SK-N-SH (cell line): ENCODE results near the gene CIP2A.

ENCODE experiments used
- EZH2phosphoT487 ChIP-seq: fragments of 200-600 bp; sonication (generic); IDR thresholded peaks from 2 replicates; pipeline ENCODE4 v1.6.1; 2017; ENCODE audit warnings: low read depth, mixed run types, mild to moderate bottlenecking, antibody characterized with exemption, moderate library complexity, borderline replicate concordance
- NRF1 ChIP-seq: IDR thresholded peaks from 2 replicates; pipeline ENCODE4 v1.6.1; 2012; ENCODE audit warnings: low read depth, mild to moderate bottlenecking, low read length
- REST ChIP-seq: IDR thresholded peaks from 2 replicates; pipeline ENCODE4 v1.6.1; 2012; ENCODE audit warnings: mild to moderate bottlenecking, low read depth, low read length, moderate library complexity
- TAF1 ChIP-seq: IDR thresholded peaks from 2 replicates; pipeline ENCODE4 v1.6.1; 2012; ENCODE audit warnings: low read depth, mild to moderate bottlenecking, low read length, moderate library complexity, borderline replicate concordance
- TF ChIP-seq, protein P1 (sequence below): fragments of 200-600 bp; sonication (generic); IDR thresholded peaks from 2 replicates; pipeline ENCODE4 v1.6.1; 2017; ENCODE audit warnings: antibody characterized with exemption, mild to moderate bottlenecking, moderate library complexity

GRCh38 chr3:108527109-108527508 lies 62.1 kb downstream of the CIP2A start:
- no peak for TF ChIP-seq NRF1
- TF ChIP-seq, protein P1, sequence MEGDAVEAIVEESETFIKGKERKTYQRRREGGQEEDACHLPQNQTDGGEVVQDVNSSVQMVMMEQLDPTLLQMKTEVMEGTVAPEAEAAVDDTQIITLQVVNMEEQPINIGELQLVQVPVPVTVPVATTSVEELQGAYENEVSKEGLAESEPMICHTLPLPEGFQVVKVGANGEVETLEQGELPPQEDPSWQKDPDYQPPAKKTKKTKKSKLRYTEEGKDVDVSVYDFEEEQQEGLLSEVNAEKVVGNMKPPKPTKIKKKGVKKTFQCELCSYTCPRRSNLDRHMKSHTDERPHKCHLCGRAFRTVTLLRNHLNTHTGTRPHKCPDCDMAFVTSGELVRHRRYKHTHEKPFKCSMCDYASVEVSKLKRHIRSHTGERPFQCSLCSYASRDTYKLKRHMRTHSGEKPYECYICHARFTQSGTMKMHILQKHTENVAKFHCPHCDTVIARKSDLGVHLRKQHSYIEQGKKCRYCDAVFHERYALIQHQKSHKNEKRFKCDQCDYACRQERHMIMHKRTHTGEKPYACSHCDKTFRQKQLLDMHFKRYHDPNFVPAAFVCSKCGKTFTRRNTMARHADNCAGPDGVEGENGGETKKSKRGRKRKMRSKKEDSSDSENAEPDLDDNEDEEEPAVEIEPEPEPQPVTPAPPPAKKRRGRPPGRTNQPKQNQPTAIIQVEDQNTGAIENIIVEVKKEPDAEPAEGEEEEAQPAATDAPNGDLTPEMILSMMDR, result no peak
- TF ChIP-seq TAF1, result no peak
- no peak for TF ChIP-seq EZH2phosphoT487
- no peak for TF ChIP-seq REST
